Glomerular endothelial cell (primary cell): ENCODE results near the gene BCAS4. TPM values are rescaled to one million over a fixed set of nuclear protein-coding genes. Genes with fewer than 3 reads are reported as not detected.
"Not testable (repeated sequence)": the region's sequence is repeated elsewhere in the genome, so short reads cannot be mapped to it uniquely, and the experiment has no call there.

Experiments
- DNase-seq: peaks from one replicate; pipeline ENCODE4 v3.0.0-alpha.2; 2011; ENCODE audit warnings: low read depth, low spot score; ENCODE audit errors: extremely low read depth
- total RNA-seq: library from RNA; depleted of rRNA; stranded (reverse); fragments of >200 nt; gene quantifications from 2 replicates; pipeline ENCODE4 v1.2.3, GENCODE V29; 2015

The BCAS4 gene
- total RNA-seq, 1 donor from 2014 or later = 1.8 TPM

GRCh38 chr20:50769551-50770085 lies 25.2 kb upstream of the BCAS4 start:
- not testable (repeated sequence) for DNase-seq

GRCh38 chr20:50771419-50772080 lies 23.3 kb upstream of the BCAS4 start:
- not testable (repeated sequence) for DNase-seq

- no peak for DNase-seq
Measured at GRCh38 chr20:50772420-50773185, 22.3 kb upstream of the BCAS4 start.

GRCh38 chr20:50774515-50774914 lies 20.3 kb upstream of the BCAS4 start:
- no peak for DNase-seq

- DNase-seq = no peak
Measured at GRCh38 chr20:50776122-50776817, 18.6 kb upstream of the BCAS4 start.

GRCh38 chr20:50777373-50777772 lies 17.5 kb upstream of the BCAS4 start:
- no peak for DNase-seq

GRCh38 chr20:50778994-50779393 lies 15.9 kb upstream of the BCAS4 start:
- DNase-seq = not testable (repeated sequence)

- DNase-seq = no peak
Measured at GRCh38 chr20:50783390-50783789, 11.5 kb upstream of the BCAS4 start.

GRCh38 chr20:50783903-50784302 lies 11.0 kb upstream of the BCAS4 start:
- DNase-seq = no peak

- DNase-seq = no peak
Measured at GRCh38 chr20:50784464-50784863, 10.4 kb upstream of the BCAS4 start.

GRCh38 chr20:50786703-50787102 lies 8.2 kb upstream of the BCAS4 start:
- DNase-seq = no peak

GRCh38 chr20:50787181-50787580 lies 7.7 kb upstream of the BCAS4 start:
- DNase-seq = no peak

- DNase-seq = no peak
Measured at GRCh38 chr20:50788045-50788991, 6.5 kb upstream of the BCAS4 start.

- no peak for DNase-seq
Measured at GRCh38 chr20:50789968-50790650, 4.8 kb upstream of the BCAS4 start.

GRCh38 chr20:50790651-50791277 lies 4.1 kb upstream of the BCAS4 start:
- DNase-seq = peak; percentile 23

- no peak for DNase-seq
Measured at GRCh38 chr20:50792708-50793574, 1.9 kb upstream of the BCAS4 start.

- not testable (repeated sequence) for DNase-seq
Measured at GRCh38 chr20:50793575-50794016, 1.3 kb upstream of the BCAS4 start.

GRCh38 chr20:50794181-50794845 lies 548 bp upstream of the BCAS4 start:
- DNase-seq = no peak
